ENCODE results near the gene MYF5. TPM values are rescaled to one million over a fixed set of nuclear protein-coding genes. Genes with fewer than 3 reads are reported as not detected.

MYF5 gene
- total RNA-seq, 1 donor from 2014 or later, result not detected

GRCh38 chr12:80702889-80703805 is 13.6 kb upstream of the MYF5 start:
- no peak overlapping the region for H3K4me3 ChIP-seq
- TF ChIP-seq, protein P1, sequence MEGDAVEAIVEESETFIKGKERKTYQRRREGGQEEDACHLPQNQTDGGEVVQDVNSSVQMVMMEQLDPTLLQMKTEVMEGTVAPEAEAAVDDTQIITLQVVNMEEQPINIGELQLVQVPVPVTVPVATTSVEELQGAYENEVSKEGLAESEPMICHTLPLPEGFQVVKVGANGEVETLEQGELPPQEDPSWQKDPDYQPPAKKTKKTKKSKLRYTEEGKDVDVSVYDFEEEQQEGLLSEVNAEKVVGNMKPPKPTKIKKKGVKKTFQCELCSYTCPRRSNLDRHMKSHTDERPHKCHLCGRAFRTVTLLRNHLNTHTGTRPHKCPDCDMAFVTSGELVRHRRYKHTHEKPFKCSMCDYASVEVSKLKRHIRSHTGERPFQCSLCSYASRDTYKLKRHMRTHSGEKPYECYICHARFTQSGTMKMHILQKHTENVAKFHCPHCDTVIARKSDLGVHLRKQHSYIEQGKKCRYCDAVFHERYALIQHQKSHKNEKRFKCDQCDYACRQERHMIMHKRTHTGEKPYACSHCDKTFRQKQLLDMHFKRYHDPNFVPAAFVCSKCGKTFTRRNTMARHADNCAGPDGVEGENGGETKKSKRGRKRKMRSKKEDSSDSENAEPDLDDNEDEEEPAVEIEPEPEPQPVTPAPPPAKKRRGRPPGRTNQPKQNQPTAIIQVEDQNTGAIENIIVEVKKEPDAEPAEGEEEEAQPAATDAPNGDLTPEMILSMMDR (IDR thresholded peaks at IDR 0.05), result no peak
- H3K36me3 ChIP-seq, result no peaks in the 10 kb centered on the region
- no peaks in the 10 kb centered on the region for H3K27me3 ChIP-seq
- no peaks in the 10 kb centered on the region for H3K4me1 ChIP-seq
- intact Hi-C loops (cut with DNase I), result no loop called here
- no peak overlapping the region for H3K27ac ChIP-seq
- DNase-seq (ENCODE audit: low spot score in 2 of 2), result no peak
- H3K9me3 ChIP-seq, result no peaks in the 10 kb centered on the region

DNA sequence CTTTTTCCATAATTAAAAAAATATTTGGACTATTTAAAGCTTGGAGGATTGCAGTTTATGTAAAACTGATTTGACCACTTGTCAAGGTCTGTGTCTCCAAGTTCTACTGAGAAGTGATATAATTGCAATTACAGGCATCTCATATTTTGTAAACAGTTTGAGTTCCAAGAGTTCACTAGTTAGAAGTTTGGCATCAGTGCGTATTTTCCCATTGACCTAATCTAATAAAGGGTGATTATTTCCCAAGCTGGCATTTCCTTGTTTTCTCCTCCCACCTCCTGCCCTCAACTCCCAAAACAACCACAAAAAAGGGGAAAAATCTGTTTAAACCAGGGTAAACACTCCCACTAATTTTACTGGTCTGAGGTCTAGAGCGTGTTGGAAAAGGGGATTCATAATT is 12.3 kb upstream of the MYF5 start:
- no peaks in the 10 kb centered on the region for H3K36me3 ChIP-seq
- no peak for DNase-seq (ENCODE audit: low spot score in 2 of 2)
- no peaks in the 10 kb centered on the region for H3K4me1 ChIP-seq
- TF ChIP-seq, protein P1 (IDR thresholded peaks at IDR 0.05), result no peak
- no peaks in the 10 kb centered on the region for H3K27me3 ChIP-seq
- intact Hi-C loops (cut with DNase I), result no loop called here
- no peak overlapping the region for H3K4me3 ChIP-seq
- no peak overlapping the region for H3K27ac ChIP-seq
- H3K9me3 ChIP-seq, result no peaks in the 10 kb centered on the region

GRCh38 chr12:80707126-80707829 is 9.4 kb upstream of the MYF5 start, which contains the start of gene MYF6:
MYF6 (plus strand) TSS chr12:80707634; CDS start chr12:80707720, 86 bp downstream.
- no peaks in the 10 kb centered on the region for H3K4me1 ChIP-seq
- H3K4me3 ChIP-seq, result no peak within 1 kb of the TSS
- intact Hi-C loops (cut with DNase I), result no loop called here
- H3K9me3 ChIP-seq, result no peaks in the 10 kb centered on the region
- TF ChIP-seq, protein P1 (IDR thresholded peaks at IDR 0.05), result no peak
- no peaks in the 10 kb centered on the region for H3K36me3 ChIP-seq
- H3K27ac ChIP-seq, result no peak within 1 kb of the TSS
- no peaks in the 10 kb centered on the region for H3K27me3 ChIP-seq
- no peak for DNase-seq (ENCODE audit: low spot score in 2 of 2)

DNA sequence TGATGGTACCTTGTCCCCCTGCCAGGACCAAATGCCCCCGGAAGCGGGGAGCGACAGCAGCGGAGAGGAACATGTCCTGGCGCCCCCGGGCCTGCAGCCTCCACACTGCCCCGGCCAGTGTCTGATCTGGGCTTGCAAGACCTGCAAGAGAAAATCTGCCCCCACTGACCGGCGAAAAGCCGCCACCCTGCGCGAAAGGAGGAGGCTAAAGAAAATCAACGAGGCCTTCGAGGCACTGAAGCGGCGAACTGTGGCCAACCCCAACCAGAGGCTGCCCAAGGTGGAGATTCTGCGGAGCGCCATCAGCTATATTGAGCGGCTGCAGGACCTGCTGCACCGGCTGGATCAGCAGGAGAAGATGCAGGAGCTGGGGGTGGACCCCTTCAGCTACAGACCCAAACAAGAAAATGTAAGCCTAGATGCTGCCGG is 8.9 kb upstream of the MYF5 start:
- TF ChIP-seq, protein P1 (IDR thresholded peaks at IDR 0.05), result no peak
- no peaks in the 10 kb centered on the region for H3K36me3 ChIP-seq
- no peaks in the 10 kb centered on the region for H3K27me3 ChIP-seq
- H3K27ac ChIP-seq, result no peak overlapping the region
- H3K4me1 ChIP-seq, result no peaks in the 10 kb centered on the region
- intact Hi-C loops (cut with DNase I), result no loop called here
- H3K9me3 ChIP-seq, result no peaks in the 10 kb centered on the region
- no peak for DNase-seq (ENCODE audit: low spot score in 2 of 2)
- no peak overlapping the region for H3K4me3 ChIP-seq

- intact Hi-C loops (cut with DNase I), result no loop called here
Observed at GRCh38 chr12:80708259-80708974, 8.3 kb upstream of the MYF5 start.

More at GRCh38 chr12:80708259-80708974, 8.3 kb upstream of the MYF5 start:
- H3K4me1 ChIP-seq, result no peaks in the 10 kb centered on the region
- TF ChIP-seq, protein P1 (IDR thresholded peaks at IDR 0.05), result no peak
- no peak overlapping the region for H3K27ac ChIP-seq
- H3K9me3 ChIP-seq, result no peaks in the 10 kb centered on the region
- H3K4me3 ChIP-seq, result no peak overlapping the region
- H3K27me3 ChIP-seq, result no peaks in the 10 kb centered on the region
- DNase-seq (ENCODE audit: low spot score in 2 of 2), result no peak
- H3K36me3 ChIP-seq, result no peaks in the 10 kb centered on the region

All from ascending aorta (tissue), 2 donors.